HepG2 (cell line): ENCODE results near the gene PASK. TPM values are rescaled to one million over a fixed set of nuclear protein-coding genes. Genes with fewer than 3 reads are reported as not detected.

ENCODE experiments used
- EP300 ChIP-seq, 3 experiments: sonication (generic) in 1 of 3; formaldehyde crosslinking in 1 of 3; IDR thresholded peaks; 2 replicates each; pipeline versions ENCODE4 v1.5.1 to v1.6.1; 2011 to 2020; ENCODE audit warnings: low read depth in 2 of 3, low read length in 2 of 3, borderline replicate concordance in 1 of 3, improper control_type of control experiment in 1 of 3, mild to moderate bottlenecking in 1 of 3, missing genetic modification reagents in 1 of 3, moderate library complexity in 1 of 3
- FOXP4 ChIP-seq: sonication (generic); formaldehyde crosslinking; IDR thresholded peaks from 2 replicates; pipeline ENCODE4 v1.4.0; 2020; ENCODE audit warnings: missing genetic modification reagents
- HDAC2 ChIP-seq: sonication (generic); formaldehyde crosslinking; IDR thresholded peaks from 2 replicates; pipeline ENCODE4 v1.4.0; 2020; ENCODE audit warnings: missing genetic modification reagents
- HNRNPK ChIP-seq: fragments of 200-400 bp; formaldehyde crosslinking; IDR thresholded peaks from 2 replicates; pipeline ENCODE4 v1.6.1; 2018; ENCODE audit warnings: low read length, low read depth, moderate library complexity, mild to moderate bottlenecking; ENCODE audit not compliant: poor library complexity, severe bottlenecking
- MEF2D ChIP-seq: sonication (generic); formaldehyde crosslinking; IDR thresholded peaks from 2 replicates; pipeline ENCODE4 v1.5.1; 2020; ENCODE audit warnings: mild to moderate bottlenecking, missing genetic modification reagents
- MIER3 ChIP-seq: IDR thresholded peaks from 2 replicates; pipeline ENCODE4 v1.6.1; 2016; ENCODE audit warnings: missing compliant biosample characterization, borderline replicate concordance
- NONO ChIP-seq, 2 experiments: fragments of 450-650 bp in 1 of 2; sonication (generic) in 1 of 2; formaldehyde crosslinking in 1 of 2; IDR thresholded peaks in 1 of 2; conservative IDR thresholded peaks in 1 of 2; 2 replicates each; pipeline versions ENCODE4 v1.6.1 to v1.8.0; 2017 to 2022; ENCODE audit warnings: mild to moderate bottlenecking in 1 of 2, missing genetic modification reagents in 1 of 2, moderate library complexity in 1 of 2
- NR1H2 ChIP-seq: sonication (generic); formaldehyde crosslinking; IDR thresholded peaks from 2 replicates; pipeline ENCODE4 v1.8.1; 2022; ENCODE audit warnings: low read depth, missing genetic modification reagents, borderline replicate concordance
- RBFOX2 ChIP-seq: fragments of 200-400 bp; formaldehyde crosslinking; IDR thresholded peaks from 2 replicates; pipeline ENCODE4 v1.6.1; 2017; ENCODE audit warnings: low read depth, mild to moderate bottlenecking, low read length
- ZNF281 ChIP-seq: sonication (generic); formaldehyde crosslinking; IDR thresholded peaks from 2 replicates; pipeline ENCODE4 v1.4.0; 2020; ENCODE audit warnings: missing genetic modification reagents, borderline replicate concordance
- ZNF407 ChIP-seq: sonication (generic); formaldehyde crosslinking; IDR thresholded peaks from one replicate; pipeline ENCODE4 v1.5.1; 2020; ENCODE audit warnings: mild to moderate bottlenecking, missing genetic modification reagents; ENCODE audit errors: not compliant biosample characterization
- polyA plus RNA-seq, 8 experiments: library from polyadenylated mRNA; depleted of rRNA in 3 of 8; stranded (reverse) in 7 of 8; unstranded in 1 of 8; fragments of >200 nt; fragmentation: Illumina TruSeq in 4 of 8; extraction: Trizol in 4 of 8; gene quantifications; 2 replicates each; pipeline versions ENCODE4 v1.2.1 to v1.2.3, GENCODE V29; 2011 to 2016; ENCODE audit warnings: low read depth in 4 of 8, missing spikeins in 1 of 8, mixed read lengths in 1 of 8; ENCODE audit not compliant: insufficient read depth in 1 of 8
- total RNA-seq, 5 experiments: library from RNA; depleted of rRNA; stranded (reverse); fragments of >200 nt; fragmentation: Illumina TruSeq; extraction: Trizol; gene quantifications; 2 replicates each; pipeline ENCODE4 v1.2.3, GENCODE V29; 2016; ENCODE audit warnings: low read depth in 1 of 5

Gene PASK
- total and polyA plus RNA-seq, 2 of the 13 experiments (the other 11 are each of a cell fraction or from before 2014, with no cell fraction given): 6.9 to 17.0 TPM

- TF ChIP-seq EP300 (IDR thresholded peaks at IDR 0.05; ENCODE audit: low read depth in 2 of 2, low read length in 2 of 2) (0 out of 4 replicates have a peak, but pooled peaks of 1 of the 2 experiments have one; percentile 36), EP300 (CRISPR knock-in tag; IDR thresholded peaks at IDR 0.05; ENCODE audit: borderline replicate concordance) (no peak), MEF2D (CRISPR knock-in tag) (0 out of 2 replicates have a peak, but pooled peaks have one; percentile 42), HDAC2 (CRISPR knock-in tag) (0 out of 2 replicates have a peak, but pooled peaks have one; percentile 36), ZNF281 (peak; percentile 81; the same call in 1 of the 2 replicates), MIER3 (0 out of 2 replicates have a peak, but pooled peaks have one; percentile 31), ZNF407 (CRISPR knock-in tag) (no peak), NONO (IDR thresholded peaks at IDR 0.05) (no peak), NONO (CRISPR knock-in tag; conservative IDR thresholded peaks at IDR 0.05) (0 out of 2 replicates have a peak, but pooled peaks have one; percentile 41), RBFOX2 (no peak), NR1H2 (CRISPR knock-in tag) (no peak), FOXP4 (no peak), HNRNPK (no peak)
Measured at GRCh38 chr2:241135737-241136136, 13.5 kb downstream of the PASK start (continued).
